Glutamatergic neuron (in vitro differentiated cells): ENCODE data around the gene RBP2. TPM values are rescaled to one million over a fixed set of nuclear protein-coding genes. Genes with fewer than 3 reads are reported as not detected.

Experiments used
- DNase-seq: peaks from one replicate; pipeline ENCODE4 v3.0.0; 2022
- H3K27ac Mint-ChIP-seq: one replicate; pipeline ENCODE4 v1.8.0; 2020; ENCODE audit warnings: mild to moderate bottlenecking, mixed read lengths, inconsistent platforms; ENCODE audit not compliant: unreplicated experiment
- H3K27me3 Mint-ChIP-seq: one replicate; pipeline ENCODE4 v1.8.0; 2020; ENCODE audit warnings: mild to moderate bottlenecking, moderate library complexity, mixed read lengths, inconsistent platforms; ENCODE audit not compliant: unreplicated experiment
- H3K36me3 Mint-ChIP-seq: one replicate; pipeline ENCODE4 v1.8.0; 2020; ENCODE audit warnings: mild to moderate bottlenecking, mixed read lengths, inconsistent platforms; ENCODE audit not compliant: unreplicated experiment
- H3K4me1 Mint-ChIP-seq: one replicate; pipeline ENCODE4 v1.8.0; 2020; ENCODE audit warnings: mild to moderate bottlenecking, low read depth, mixed read lengths, inconsistent platforms; ENCODE audit not compliant: unreplicated experiment
- H3K4me3 Mint-ChIP-seq: one replicate; pipeline ENCODE4 v1.8.0; 2020; ENCODE audit warnings: mild to moderate bottlenecking, mixed read lengths, inconsistent platforms; ENCODE audit not compliant: unreplicated experiment
- H3K9me3 Mint-ChIP-seq: one replicate; pipeline ENCODE4 v1.8.0; 2020; ENCODE audit warnings: mild to moderate bottlenecking, moderate library complexity, mixed read lengths, inconsistent platforms; ENCODE audit not compliant: unreplicated experiment
- CTCF ChIP-seq: fragments of 200-600 bp; sonication (generic); IDR thresholded peaks from one replicate; pipeline ENCODE4 v1.5.0; 2021; ENCODE audit not compliant: partially characterized antibody, unreplicated experiment
- total RNA-seq: library from RNA; stranded (reverse); fragmentation: NEBNext Ultra II Directional; extraction: Animal tissue kit (Norgen Biotek cat#: 25700); gene quantifications from one replicate; pipeline ENCODE4 v1.2.1, GENCODE V29; 2021; ENCODE audit not compliant: unreplicated experiment

Gene RBP2
- total RNA-seq, 1 donor from 2014 or later, result not detected

GRCh38 chr3:139449566-139449965, 26.8 kb downstream of the RBP2 start:
- Mint-ChIP-seq H3K27ac (no peak overlapping the region), H3K36me3 (peaks cover 4% of the 10 kb centered on the region), H3K4me3 (no peak overlapping the region), H3K4me1 (peaks cover 8% of the 10 kb centered on the region), H3K9me3 (peaks cover 3% of the 10 kb centered on the region), H3K27me3 (no peaks in the 10 kb centered on the region)
- TF ChIP-seq CTCF, result no peak
- no peak for DNase-seq

GRCh38 chr3:139448104-139448503, 28.2 kb downstream of the RBP2 start:
- H3K4me3 Mint-ChIP-seq, result no peak overlapping the region
- TF ChIP-seq CTCF, result no peak
- no peak overlapping the region for H3K27ac Mint-ChIP-seq
- no peaks in the 10 kb centered on the region for H3K27me3 Mint-ChIP-seq
- peaks cover 8% of the 10 kb centered on the region for H3K4me1 Mint-ChIP-seq
- H3K9me3 Mint-ChIP-seq, result peaks cover 3% of the 10 kb centered on the region
- peaks cover 4% of the 10 kb centered on the region for H3K36me3 Mint-ChIP-seq
- no peak for DNase-seq

- peaks cover 3% of the 10 kb centered on the region for H3K9me3 Mint-ChIP-seq
- no peak for TF ChIP-seq CTCF
- H3K36me3 Mint-ChIP-seq, result peaks cover 4% of the 10 kb centered on the region
- no peak overlapping the region for H3K27ac Mint-ChIP-seq
- no peaks in the 10 kb centered on the region for H3K27me3 Mint-ChIP-seq
- peaks cover 8% of the 10 kb centered on the region for H3K4me1 Mint-ChIP-seq
- H3K4me3 Mint-ChIP-seq, result no peak overlapping the region
- no peak for DNase-seq
Measured at GRCh38 chr3:139447486-139447885, 28.8 kb downstream of the RBP2 start.

DNA sequence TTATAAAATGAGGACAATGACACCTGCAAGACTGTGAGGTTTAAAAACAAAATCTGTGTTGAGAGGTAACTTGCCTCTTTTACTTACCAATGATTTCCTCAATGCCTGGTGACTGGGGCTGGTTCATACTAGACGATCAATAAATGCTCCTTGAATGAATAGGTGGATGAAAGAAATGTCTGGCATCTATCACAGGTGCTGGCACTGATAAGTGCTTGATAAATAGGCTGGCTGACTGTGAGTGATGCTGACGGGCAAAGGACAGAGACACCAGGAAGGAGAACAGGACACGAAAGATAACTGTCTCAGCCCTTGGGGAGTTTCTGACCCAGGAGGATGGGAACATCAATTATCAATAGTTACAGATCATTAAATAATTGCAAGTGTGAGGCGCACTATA, 31.9 kb downstream of the RBP2 start:
- H3K36me3 Mint-ChIP-seq, result peaks cover 4% of the 10 kb centered on the region
- no peak overlapping the region for H3K27ac Mint-ChIP-seq
- H3K27me3 Mint-ChIP-seq, result no peaks in the 10 kb centered on the region

DNA sequence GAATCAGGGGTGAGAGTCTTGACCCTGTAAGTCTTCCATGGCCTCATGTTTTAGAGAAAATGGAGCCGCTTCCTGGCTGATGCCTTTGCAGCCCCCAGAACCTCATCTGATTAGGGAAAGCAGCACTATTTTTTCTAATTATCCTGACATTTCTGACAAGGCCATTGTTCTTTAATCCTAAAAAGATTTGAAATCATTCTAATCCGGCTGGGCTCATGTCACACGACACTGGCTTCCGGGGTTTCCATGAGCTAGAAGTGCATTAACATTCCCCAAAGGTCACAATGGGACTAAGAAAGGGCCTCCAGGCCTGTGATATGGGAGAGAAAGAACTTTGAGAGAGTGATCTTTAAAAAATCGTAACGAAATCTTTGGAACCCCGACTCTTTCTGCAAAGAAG, 33.1 kb downstream of the RBP2 start:
- no peaks in the 10 kb centered on the region for H3K27me3 Mint-ChIP-seq
- H3K4me1 Mint-ChIP-seq, result peaks cover 17% of the 10 kb centered on the region
- TF ChIP-seq CTCF, result no peak
- peaks cover 4% of the 10 kb centered on the region for H3K36me3 Mint-ChIP-seq
- H3K9me3 Mint-ChIP-seq, result no peaks in the 10 kb centered on the region
- no peak overlapping the region for H3K27ac Mint-ChIP-seq
- H3K4me3 Mint-ChIP-seq, result no peak overlapping the region
- no peak for DNase-seq

More for the DNA sequence above, 31.9 kb downstream of the RBP2 start:
- no peak overlapping the region for H3K4me3 Mint-ChIP-seq
- H3K4me1 Mint-ChIP-seq, result peaks cover 10% of the 10 kb centered on the region
- DNase-seq, result no peak
- H3K9me3 Mint-ChIP-seq, result no peaks in the 10 kb centered on the region
- no peak for TF ChIP-seq CTCF
